SK-N-SH (cell line): ENCODE data around the gene PUM1. TPM values are rescaled to one million over a fixed set of nuclear protein-coding genes. Genes with fewer than 3 reads are reported as not detected.

ENCODE experiments used
- CTCF ChIA-PET: fragments of 300-600, 350-600 bp; formaldehyde crosslinking; extraction: SDS; loops from one replicate; lab custom pipeline; 2021; lab: Yijun Ruan, JAX
- POLR2A ChIA-PET: fragments of 350-600 bp; sonication (Branson Sonifier 250); formaldehyde crosslinking; extraction: SDS; loops from one replicate; lab custom pipeline; 2020; ENCODE audit warnings: antibody characterized with exemption, inconsistent platforms; lab: Yijun Ruan, JAX
- DNase-seq: peaks from one replicate; pipeline ENCODE4 v3.0.0; 2012
- H2AFZ ChIP-seq: fragments of 200-600 bp; sonication (generic); 2 replicates; pipeline ENCODE4 v1.8.1; 2016; ENCODE audit warnings: antibody characterized with exemption, mild to moderate bottlenecking, low read depth
- H3F3A ChIP-seq: fragments of 200-600 bp; sonication (generic); replicated peaks from 2 replicates; pipeline ENCODE3; 2016; ENCODE audit warnings: antibody characterized with exemption, mild to moderate bottlenecking; ENCODE audit not compliant: insufficient read depth
- H3K27ac ChIP-seq, 2 experiments: fragments of 200-500 bp in 1 of 2; fragments of 200-600 bp in 1 of 2; sonication (Bioruptor generic) in 1 of 2; sonication (generic), shearing (Covaris generic) in 1 of 2; 2 replicates each; pipeline versions ENCODE4 v1.5.1 to v1.6.1; 2014 to 2016; ENCODE audit warnings: low read depth in 2 of 2, inconsistent platforms in 1 of 2, low read length in 1 of 2, mild to moderate bottlenecking in 1 of 2, mixed read lengths in 1 of 2
- H3K27me3 ChIP-seq: fragments of 200-600 bp; sonication (generic), shearing (Covaris generic); 2 replicates; pipeline ENCODE4 v1.6.1; 2016; ENCODE audit warnings: mixed run types; ENCODE audit not compliant: insufficient read depth
- H3K36me3 ChIP-seq, 2 experiments: fragments of 200-500 bp in 1 of 2; fragments of 200-600 bp in 1 of 2; sonication (Bioruptor generic) in 1 of 2; sonication (generic) in 1 of 2; replicated peaks in 1 of 2; 2 replicates each; pipeline versions ENCODE3 to v1.5.1; 2014 to 2016; ENCODE audit warnings: low read length in 1 of 2, mild to moderate bottlenecking in 1 of 2; ENCODE audit not compliant: insufficient read depth in 2 of 2, control insufficient read depth in 1 of 2
- H3K4me1 ChIP-seq, 2 experiments: fragments of 200-500 bp in 1 of 2; fragments of 200-600 bp in 1 of 2; sonication (Bioruptor generic) in 1 of 2; sonication (generic), shearing (Covaris generic) in 1 of 2; 2 replicates each; pipeline versions ENCODE4 v1.5.1 to v1.6.1; 2014 to 2016; ENCODE audit warnings: low read depth in 1 of 2, low read length in 1 of 2, mixed run types in 1 of 2; ENCODE audit not compliant: insufficient read depth in 2 of 2, control insufficient read depth in 1 of 2
- H3K4me2 ChIP-seq: fragments of 200-600 bp; sonication (generic), shearing (Covaris generic); 2 replicates; pipeline ENCODE4 v1.6.1; 2017; ENCODE audit warnings: mixed run types
- H3K4me3 ChIP-seq, 2 experiments: fragments of 200-500 bp in 1 of 2; fragments of 200-600 bp in 1 of 2; sonication (Bioruptor generic) in 1 of 2; sonication (generic), shearing (Covaris generic) in 1 of 2; 2 replicates each; pipeline versions ENCODE4 v1.5.1 to v1.8.1; 2014 to 2016; ENCODE audit warnings: low read depth in 2 of 2, inconsistent platforms in 1 of 2, low read length in 1 of 2, mild to moderate bottlenecking in 1 of 2, mixed read lengths in 1 of 2, moderate library complexity in 1 of 2
- H3K79me2 ChIP-seq: fragments of 200-600 bp; sonication (generic); 2 replicates; pipeline ENCODE4 v1.8.1; 2017; ENCODE audit warnings: mild to moderate bottlenecking; ENCODE audit not compliant: insufficient read depth
- H3K9ac ChIP-seq: fragments of 200-600 bp; sonication (generic); 2 replicates; pipeline ENCODE4 v1.6.1; 2017; ENCODE audit warnings: mixed run types
- H3K9me2 ChIP-seq: fragments of 200-600 bp; sonication (generic); 2 replicates; pipeline ENCODE4 v1.6.1; 2017; ENCODE audit warnings: mixed run types
- H3K9me3 ChIP-seq: fragments of 200-600 bp; sonication (generic); 2 replicates; pipeline ENCODE4 v1.6.1; 2017; ENCODE audit warnings: mixed run types, mild to moderate bottlenecking, moderate library complexity
- H4K20me1 ChIP-seq: fragments of 200-600 bp; sonication (generic); 2 replicates; pipeline ENCODE4 v1.6.1; 2017; ENCODE audit warnings: mild to moderate bottlenecking, mixed run types; ENCODE audit not compliant: insufficient read depth
- CHD2 ChIP-seq: fragments of 150-350 bp; IDR thresholded peaks from 2 replicates; pipeline ENCODE4 v1.6.1; 2018; ENCODE audit warnings: low read length; ENCODE audit not compliant: partially characterized antibody
- EP300 ChIP-seq, 2 experiments: IDR thresholded peaks; 2 replicates each; pipeline versions ENCODE4 v1.4.0 to v1.6.1; 2012; ENCODE audit warnings: borderline replicate concordance in 1 of 2, low read depth in 1 of 2, low read length in 1 of 2
- FOSL2 ChIP-seq: IDR thresholded peaks from 2 replicates; pipeline ENCODE4 v1.4.0; 2012; ENCODE audit warnings: low read depth, mild to moderate bottlenecking, moderate library complexity, borderline replicate concordance
- FOXM1 ChIP-seq: IDR thresholded peaks from 2 replicates; pipeline ENCODE4 v1.4.0; 2012; ENCODE audit warnings: low read depth, mild to moderate bottlenecking
- GATA2 ChIP-seq: sonication (generic); formaldehyde crosslinking; IDR thresholded peaks from 2 replicates; pipeline ENCODE4 v1.5.0; 2020; ENCODE audit warnings: mild to moderate bottlenecking, missing genetic modification reagents
- POLR2AphosphoS5 ChIP-seq: IDR thresholded peaks from 2 replicates; pipeline ENCODE4 v1.6.1; 2012; ENCODE audit warnings: low read depth, low read length
- WGBS: methylation state at CpG from one replicate; pipeline ENCODE4 v1.1.6; 2017; ENCODE audit warnings: low lambda C conversion rate; 5-methylcytosine and 5-hydroxymethylcytosine counted together
- polyA plus RNA-seq, 3 experiments: library from polyadenylated mRNA; depleted of rRNA; stranded (reverse); fragments of >200 nt; gene quantifications; 2 replicates each; pipeline ENCODE4 v1.2.3, GENCODE V29; 2012
- TF ChIP-seq, protein P1 (sequence below): fragments of 150-350 bp; IDR thresholded peaks from 2 replicates; pipeline ENCODE4 v1.6.1; 2017; ENCODE audit warnings: antibody characterized with exemption, low read length, low read depth, borderline replicate concordance
- TF ChIP-seq, protein P2 (sequence below): IDR thresholded peaks from 2 replicates; pipeline ENCODE4 v1.6.1; 2012; ENCODE audit warnings: mild to moderate bottlenecking, low read depth, low read length, moderate library complexity
- TF ChIP-seq, protein P3 (sequence below): fragments of 150-350 bp; IDR thresholded peaks from 2 replicates; pipeline ENCODE4 v1.6.1; 2016; ENCODE audit warnings: mild to moderate bottlenecking, low read depth, low read length

Gene PUM1
- polyA plus RNA-seq, 1 of the 3 experiments (the other 2 are of a cell fraction): 66.7 TPM

DNA sequence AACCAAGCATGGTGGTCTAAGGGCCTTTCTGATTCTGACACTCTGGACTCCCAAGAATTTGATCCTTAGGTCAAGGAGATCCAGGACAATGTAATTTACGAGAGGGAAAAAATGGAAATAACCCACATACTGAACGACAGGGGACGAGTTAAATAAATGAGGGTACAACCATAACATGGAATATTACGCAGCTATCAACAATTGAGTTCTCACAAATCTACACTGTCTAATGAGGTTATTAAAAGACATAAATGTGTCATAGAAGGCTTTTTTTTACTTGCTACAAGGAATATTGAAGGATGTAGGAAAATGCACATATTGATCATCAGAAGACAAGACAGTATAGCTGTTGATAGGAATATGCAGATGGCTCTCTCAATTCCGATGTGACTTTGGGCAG, 180.8 kb downstream of the PUM1 start:
- H4K20me1 ChIP-seq: peaks cover 67% of the 10 kb centered on the region
- H3F3A ChIP-seq: peaks cover 6% of the 10 kb centered on the region
- DNase-seq: no peak
- H2AFZ ChIP-seq: no peak overlapping the region
- H3K4me1 ChIP-seq: peaks cover 23 to 24% of the 10 kb centered on the region in 2 experiments; a peak in 3 of 4 replicates
- peaks cover 20% of the 10 kb centered on the region for H3K79me2 ChIP-seq
- H3K9me2 ChIP-seq: no peaks in the 10 kb centered on the region
- H3K9ac ChIP-seq: no peak overlapping the region
- H3K4me2 ChIP-seq: no peak overlapping the region
- H3K27ac ChIP-seq: no peak overlapping the region
- CTCF ChIA-PET: interaction anchor here (1.1 to 1.6 kb wide), 4 partner anchors 13 to 83 kb away, joined by 3 to 4 read pairs (median 4); no protein-coding TSS in a partner anchor
- TF ChIP-seq, protein P1, sequence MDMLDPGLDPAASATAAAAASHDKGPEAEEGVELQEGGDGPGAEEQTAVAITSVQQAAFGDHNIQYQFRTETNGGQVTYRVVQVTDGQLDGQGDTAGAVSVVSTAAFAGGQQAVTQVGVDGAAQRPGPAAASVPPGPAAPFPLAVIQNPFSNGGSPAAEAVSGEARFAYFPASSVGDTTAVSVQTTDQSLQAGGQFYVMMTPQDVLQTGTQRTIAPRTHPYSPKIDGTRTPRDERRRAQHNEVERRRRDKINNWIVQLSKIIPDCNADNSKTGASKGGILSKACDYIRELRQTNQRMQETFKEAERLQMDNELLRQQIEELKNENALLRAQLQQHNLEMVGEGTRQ: no peak
- TF ChIP-seq, protein P2, sequence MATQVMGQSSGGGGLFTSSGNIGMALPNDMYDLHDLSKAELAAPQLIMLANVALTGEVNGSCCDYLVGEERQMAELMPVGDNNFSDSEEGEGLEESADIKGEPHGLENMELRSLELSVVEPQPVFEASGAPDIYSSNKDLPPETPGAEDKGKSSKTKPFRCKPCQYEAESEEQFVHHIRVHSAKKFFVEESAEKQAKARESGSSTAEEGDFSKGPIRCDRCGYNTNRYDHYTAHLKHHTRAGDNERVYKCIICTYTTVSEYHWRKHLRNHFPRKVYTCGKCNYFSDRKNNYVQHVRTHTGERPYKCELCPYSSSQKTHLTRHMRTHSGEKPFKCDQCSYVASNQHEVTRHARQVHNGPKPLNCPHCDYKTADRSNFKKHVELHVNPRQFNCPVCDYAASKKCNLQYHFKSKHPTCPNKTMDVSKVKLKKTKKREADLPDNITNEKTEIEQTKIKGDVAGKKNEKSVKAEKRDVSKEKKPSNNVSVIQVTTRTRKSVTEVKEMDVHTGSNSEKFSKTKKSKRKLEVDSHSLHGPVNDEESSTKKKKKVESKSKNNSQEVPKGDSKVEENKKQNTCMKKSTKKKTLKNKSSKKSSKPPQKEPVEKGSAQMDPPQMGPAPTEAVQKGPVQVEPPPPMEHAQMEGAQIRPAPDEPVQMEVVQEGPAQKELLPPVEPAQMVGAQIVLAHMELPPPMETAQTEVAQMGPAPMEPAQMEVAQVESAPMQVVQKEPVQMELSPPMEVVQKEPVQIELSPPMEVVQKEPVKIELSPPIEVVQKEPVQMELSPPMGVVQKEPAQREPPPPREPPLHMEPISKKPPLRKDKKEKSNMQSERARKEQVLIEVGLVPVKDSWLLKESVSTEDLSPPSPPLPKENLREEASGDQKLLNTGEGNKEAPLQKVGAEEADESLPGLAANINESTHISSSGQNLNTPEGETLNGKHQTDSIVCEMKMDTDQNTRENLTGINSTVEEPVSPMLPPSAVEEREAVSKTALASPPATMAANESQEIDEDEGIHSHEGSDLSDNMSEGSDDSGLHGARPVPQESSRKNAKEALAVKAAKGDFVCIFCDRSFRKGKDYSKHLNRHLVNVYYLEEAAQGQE: no peak
- no peak for TF ChIP-seq EP300 (IDR thresholded peaks at IDR 0.05; ENCODE audit: borderline replicate concordance in 1 of 2, low read depth in 1 of 2, low read length in 1 of 2)
- H3K4me3 ChIP-seq: no peak overlapping the region
- no peaks in the 10 kb centered on the region for H3K9me3 ChIP-seq
- WGBS: 97% methylated on average over 5 of the region's 5 CpGs
- no peaks in the 10 kb centered on the region for H3K36me3 ChIP-seq
- H3K27me3 ChIP-seq: no peaks in the 10 kb centered on the region
- POLR2A ChIA-PET: no interaction called here

DNA sequence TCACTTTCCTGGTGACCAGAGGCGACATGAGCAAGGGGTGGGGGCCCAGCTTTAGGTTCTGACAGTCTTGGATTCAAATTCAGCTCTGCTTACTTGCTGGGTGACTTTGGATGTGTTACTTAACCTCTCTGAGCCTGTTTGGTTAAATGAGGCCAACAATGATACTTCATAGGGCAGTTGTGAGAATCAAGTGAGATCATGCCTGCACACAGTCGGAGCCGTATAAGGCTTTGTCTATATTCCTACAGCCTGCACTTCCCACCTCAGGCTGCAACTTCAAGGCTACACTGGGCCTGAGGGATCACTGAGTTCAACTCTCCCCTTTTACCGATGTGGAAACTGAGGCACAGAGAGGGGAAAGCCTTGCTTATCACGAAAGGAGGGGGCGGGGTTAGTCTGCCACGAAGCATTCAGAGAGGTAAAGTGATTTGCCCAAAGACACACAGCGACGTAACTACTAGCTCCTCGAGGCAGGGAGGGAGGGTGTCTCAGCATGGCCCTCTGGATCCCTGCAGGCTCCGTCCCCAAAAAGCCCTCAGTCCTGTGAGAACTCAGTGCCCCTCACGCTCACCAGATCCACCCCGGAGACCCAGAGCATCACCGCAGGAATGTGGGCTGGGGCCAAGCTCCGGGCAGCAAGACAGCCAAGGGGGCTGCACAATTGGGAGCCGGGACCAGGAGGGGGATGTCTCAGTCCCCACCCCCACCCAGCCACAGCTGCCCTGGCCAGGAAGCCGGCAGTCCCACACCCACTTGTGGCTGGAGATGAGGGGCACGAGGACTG, 181.9 kb downstream of the PUM1 start:
- H3K9me3 ChIP-seq: no peaks in the 10 kb centered on the region
- no peaks in the 10 kb centered on the region for H3K36me3 ChIP-seq
- no peaks in the 10 kb centered on the region for H3F3A ChIP-seq
- H3K4me2 ChIP-seq: no peak overlapping the region
- peaks cover 20% of the 10 kb centered on the region for H3K79me2 ChIP-seq
- no peak overlapping the region for H3K9ac ChIP-seq
- peaks cover 68% of the 10 kb centered on the region for H4K20me1 ChIP-seq
- DNase-seq: no peak
- no peak overlapping the region for H3K4me3 ChIP-seq
- no peaks in the 10 kb centered on the region for H3K27me3 ChIP-seq
- ChIA-PET POLR2A (no interaction called here), CTCF (interaction anchor here (0.8 to 2.1 kb wide), 5 partner anchors 9 to 102 kb away, joined by 3 to 5 read pairs (median 3); no protein-coding TSS in a partner anchor)
- WGBS: 92% methylated on average over 12 of the region's 18 CpGs
- TF ChIP-seq FOXM1: no peak
- no peak for TF ChIP-seq CHD2
- TF ChIP-seq GATA2 (CRISPR knock-in tag): no peak
- TF ChIP-seq, protein P3, sequence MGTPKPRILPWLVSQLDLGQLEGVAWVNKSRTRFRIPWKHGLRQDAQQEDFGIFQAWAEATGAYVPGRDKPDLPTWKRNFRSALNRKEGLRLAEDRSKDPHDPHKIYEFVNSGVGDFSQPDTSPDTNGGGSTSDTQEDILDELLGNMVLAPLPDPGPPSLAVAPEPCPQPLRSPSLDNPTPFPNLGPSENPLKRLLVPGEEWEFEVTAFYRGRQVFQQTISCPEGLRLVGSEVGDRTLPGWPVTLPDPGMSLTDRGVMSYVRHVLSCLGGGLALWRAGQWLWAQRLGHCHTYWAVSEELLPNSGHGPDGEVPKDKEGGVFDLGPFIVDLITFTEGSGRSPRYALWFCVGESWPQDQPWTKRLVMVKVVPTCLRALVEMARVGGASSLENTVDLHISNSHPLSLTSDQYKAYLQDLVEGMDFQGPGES: no peak
- no peak for TF ChIP-seq POLR2AphosphoS5
- no peak for TF ChIP-seq FOSL2
- no peak overlapping the region for H2AFZ ChIP-seq
- H3K4me1 ChIP-seq: peaks cover 20 to 28% of the 10 kb centered on the region in 2 experiments; a peak in 3 of 4 replicates
- no peak overlapping the region for H3K27ac ChIP-seq
- no peaks in the 10 kb centered on the region for H3K9me2 ChIP-seq
